ENCODE results near the gene WFDC1.

- TF ChIP-seq CTCF (IDR thresholded peaks at IDR 0.05) = no peak
- no peak for TF ChIP-seq POLR2A (IDR thresholded peaks at IDR 0.05)
- no peak for TF ChIP-seq POLR2AphosphoS5 (IDR thresholded peaks at IDR 0.05; ENCODE audit: insufficient read depth in 1 of 2, low read depth in 1 of 2)
Observed at GRCh38 chr16:84313921-84314320, 19.2 kb downstream of the WFDC1 start.

Data from vagina (tissue), 2 donors.